NOMO-1 treated with dmso at 0.1 percent for 144 hours (cell line): ENCODE data around the gene MIOS.
"Not testable (repeated sequence)": the region's sequence is repeated elsewhere in the genome, so short reads cannot be mapped to it uniquely, and the experiment has no call there.

Experiments used
- DNase-seq: peaks from one replicate; lab custom pipeline; 2025; ENCODE audit not compliant: unreplicated experiment; lab: John Stamatoyannopoulos, UW

Gene MIOS

DNA sequence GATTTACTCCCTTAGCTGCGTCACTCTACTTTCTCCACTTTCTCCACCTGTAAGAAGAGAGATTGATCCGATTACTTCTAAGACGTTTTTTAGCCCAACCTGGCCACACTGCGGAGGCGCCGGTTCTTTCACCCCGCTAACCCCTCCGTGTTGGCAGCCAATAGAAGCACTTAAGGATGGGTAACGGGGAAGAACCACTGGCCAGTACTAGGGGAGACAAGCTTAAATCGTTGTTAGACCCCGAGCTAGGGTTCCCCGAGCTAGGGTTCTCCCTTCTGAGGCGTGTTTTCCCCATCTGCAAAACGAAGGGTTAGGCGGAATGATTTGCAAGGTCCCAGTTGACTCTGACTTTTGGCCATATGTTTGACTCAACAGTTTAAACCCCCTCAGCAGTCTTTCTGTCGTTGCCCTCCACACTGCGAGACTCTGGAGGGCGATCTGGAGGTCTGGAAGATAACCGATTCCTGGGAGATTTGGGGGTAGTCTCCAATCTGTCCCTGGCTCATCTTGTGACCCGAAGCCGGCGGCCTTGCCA lies 74.5 kb downstream of the MIOS start:
- DNase-seq: no peak

GRCh38 chr7:7642081-7642480 lies 75.4 kb downstream of the MIOS start:
- DNase-seq: no peak

GRCh38 chr7:7647495-7648036 lies 80.9 kb downstream of the MIOS start:
- no peak for DNase-seq

GRCh38 chr7:7650682-7651206 lies 84.1 kb downstream of the MIOS start:
- DNase-seq: no peak

- no peak for DNase-seq
These were observed 84.8 kb downstream of the MIOS start for GRCh38 chr7:7651479-7651878.

- no peak for DNase-seq
These were observed 86.3 kb downstream of the MIOS start for GRCh38 chr7:7652798-7653540.

- DNase-seq: no peak
These were observed 87.0 kb downstream of the MIOS start for GRCh38 chr7:7653593-7654187.

GRCh38 chr7:7654964-7655715 lies 88.5 kb downstream of the MIOS start:
- no peak for DNase-seq

DNA sequence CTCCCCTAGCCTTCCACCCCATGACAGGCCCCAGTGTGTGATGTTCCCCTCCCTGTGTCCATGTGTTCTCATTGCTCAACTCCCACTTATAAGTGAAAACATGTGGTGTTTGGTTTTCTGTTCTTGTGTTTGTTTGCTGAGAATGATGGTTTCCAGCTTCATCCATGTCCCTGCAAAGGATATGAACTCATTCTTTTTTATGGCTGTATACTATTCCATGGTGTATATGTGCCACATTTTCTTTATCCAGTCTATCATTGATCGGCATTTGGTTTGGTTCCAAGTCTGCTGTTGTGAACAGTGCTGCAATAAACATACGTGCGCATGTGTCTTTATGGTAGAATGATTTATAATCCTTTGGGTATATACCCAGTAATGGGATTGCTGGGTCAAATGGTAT lies 89.8 kb downstream of the MIOS start:
- DNase-seq: not testable (repeated sequence)
